ENCODE results near the gene NOS3.

DNA sequence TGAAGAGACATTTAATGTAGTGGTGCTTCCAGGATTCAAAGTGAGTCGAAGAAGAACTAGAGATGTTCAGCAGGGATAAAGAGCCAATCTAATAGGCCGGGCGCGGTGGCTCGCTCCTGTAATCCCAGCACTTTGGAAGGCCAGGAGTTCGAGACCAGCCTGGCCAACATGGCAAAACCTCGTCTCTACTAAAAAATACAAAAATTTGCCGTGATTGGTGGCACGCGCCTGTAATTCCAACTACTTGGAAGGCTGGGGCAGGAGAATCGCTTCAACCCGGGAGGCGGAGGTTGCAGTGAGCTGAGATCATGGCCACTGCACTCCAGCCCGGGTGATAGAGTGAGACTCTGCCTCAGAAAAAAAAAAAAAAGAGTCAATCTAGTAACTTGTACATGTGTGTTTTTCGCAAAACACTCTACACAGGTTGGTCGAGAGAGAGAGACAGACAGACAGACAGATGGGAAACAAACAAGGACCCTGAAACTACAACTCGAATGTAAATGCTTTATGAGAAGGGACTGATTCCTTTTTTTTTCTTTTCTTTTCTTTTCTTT is 38.2 kb downstream of the NOS3 start:
- TF ChIP-seq POLR2A (IDR thresholded peaks at IDR 0.05; ENCODE audit: low read depth, low read length) (no peak), EZH2 (IDR thresholded peaks at IDR 0.05; ENCODE audit: borderline replicate concordance, low read depth, low read length, severe bottlenecking) (no peak), GATA2 (IDR thresholded peaks at IDR 0.05; ENCODE audit: insufficient read depth, insufficient read length, low read depth, low read length) (no peak), POLR2AphosphoS5 (IDR thresholded peaks at IDR 0.05; ENCODE audit: insufficient read depth, low read depth, low read length) (no peak), MYC (IDR thresholded peaks at IDR 0.05; ENCODE audit: low read depth, low read length) (no peak), FOS (IDR thresholded peaks at IDR 0.05; ENCODE audit: borderline replicate concordance, insufficient read depth, low read length) (no peak)
- TF ChIP-seq, protein P1, sequence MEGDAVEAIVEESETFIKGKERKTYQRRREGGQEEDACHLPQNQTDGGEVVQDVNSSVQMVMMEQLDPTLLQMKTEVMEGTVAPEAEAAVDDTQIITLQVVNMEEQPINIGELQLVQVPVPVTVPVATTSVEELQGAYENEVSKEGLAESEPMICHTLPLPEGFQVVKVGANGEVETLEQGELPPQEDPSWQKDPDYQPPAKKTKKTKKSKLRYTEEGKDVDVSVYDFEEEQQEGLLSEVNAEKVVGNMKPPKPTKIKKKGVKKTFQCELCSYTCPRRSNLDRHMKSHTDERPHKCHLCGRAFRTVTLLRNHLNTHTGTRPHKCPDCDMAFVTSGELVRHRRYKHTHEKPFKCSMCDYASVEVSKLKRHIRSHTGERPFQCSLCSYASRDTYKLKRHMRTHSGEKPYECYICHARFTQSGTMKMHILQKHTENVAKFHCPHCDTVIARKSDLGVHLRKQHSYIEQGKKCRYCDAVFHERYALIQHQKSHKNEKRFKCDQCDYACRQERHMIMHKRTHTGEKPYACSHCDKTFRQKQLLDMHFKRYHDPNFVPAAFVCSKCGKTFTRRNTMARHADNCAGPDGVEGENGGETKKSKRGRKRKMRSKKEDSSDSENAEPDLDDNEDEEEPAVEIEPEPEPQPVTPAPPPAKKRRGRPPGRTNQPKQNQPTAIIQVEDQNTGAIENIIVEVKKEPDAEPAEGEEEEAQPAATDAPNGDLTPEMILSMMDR (IDR thresholded peaks at IDR 0.05; ENCODE audit: extremely low read depth in 1 of 2, insufficient read depth in 1 of 2, low read depth in 1 of 2, low read length in 2 of 2) = no peak
- TF ChIP-seq, protein P2, sequence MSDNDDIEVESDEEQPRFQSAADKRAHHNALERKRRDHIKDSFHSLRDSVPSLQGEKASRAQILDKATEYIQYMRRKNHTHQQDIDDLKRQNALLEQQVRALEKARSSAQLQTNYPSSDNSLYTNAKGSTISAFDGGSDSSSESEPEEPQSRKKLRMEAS (IDR thresholded peaks at IDR 0.05; ENCODE audit: insufficient read depth, insufficient read length) = no peak
